ENCODE data around the gene APLP1.

GRCh38 chr19:35911173-35911572 lies 42.8 kb downstream of the APLP1 start:
- no peak for TF ChIP-seq POLR2A (IDR thresholded peaks at IDR 0.05)
- no peak for TF ChIP-seq CTCF (IDR thresholded peaks at IDR 0.05)

Measured in thyroid gland (tissue), 4 donors.